Measurements from ENCODE around the gene TEF. TPM values are rescaled to one million over a fixed set of nuclear protein-coding genes. Genes with fewer than 3 reads are reported as not detected.

Gene TEF
- total RNA-seq, 6 experiments from 2014 or later, result 7.4 to 10.6 (median 9.4) TPM

- Mint-ChIP-seq H3K27ac (no peak overlapping the region), H3K27me3 (ENCODE audit: insufficient read depth) (peaks cover 6% of the 10 kb centered on the region; the same call in 1 of the 2 replicates), H3K9me3 (no peaks in the 10 kb centered on the region), H3K4me1 (ENCODE audit: low read depth) (peaks cover 24% of the 10 kb centered on the region), H3K4me3 (no peak overlapping the region), H3K36me3 (ENCODE audit: low read depth) (peaks cover 30% of the 10 kb centered on the region)
- TF ChIP-seq, protein P1, sequence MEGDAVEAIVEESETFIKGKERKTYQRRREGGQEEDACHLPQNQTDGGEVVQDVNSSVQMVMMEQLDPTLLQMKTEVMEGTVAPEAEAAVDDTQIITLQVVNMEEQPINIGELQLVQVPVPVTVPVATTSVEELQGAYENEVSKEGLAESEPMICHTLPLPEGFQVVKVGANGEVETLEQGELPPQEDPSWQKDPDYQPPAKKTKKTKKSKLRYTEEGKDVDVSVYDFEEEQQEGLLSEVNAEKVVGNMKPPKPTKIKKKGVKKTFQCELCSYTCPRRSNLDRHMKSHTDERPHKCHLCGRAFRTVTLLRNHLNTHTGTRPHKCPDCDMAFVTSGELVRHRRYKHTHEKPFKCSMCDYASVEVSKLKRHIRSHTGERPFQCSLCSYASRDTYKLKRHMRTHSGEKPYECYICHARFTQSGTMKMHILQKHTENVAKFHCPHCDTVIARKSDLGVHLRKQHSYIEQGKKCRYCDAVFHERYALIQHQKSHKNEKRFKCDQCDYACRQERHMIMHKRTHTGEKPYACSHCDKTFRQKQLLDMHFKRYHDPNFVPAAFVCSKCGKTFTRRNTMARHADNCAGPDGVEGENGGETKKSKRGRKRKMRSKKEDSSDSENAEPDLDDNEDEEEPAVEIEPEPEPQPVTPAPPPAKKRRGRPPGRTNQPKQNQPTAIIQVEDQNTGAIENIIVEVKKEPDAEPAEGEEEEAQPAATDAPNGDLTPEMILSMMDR (IDR thresholded peaks at IDR 0.05), result no peak
- DNase-seq, result no peak
Measured at GRCh38 chr22:41348964-41349484, 32.7 kb upstream of the TEF start.

DNA sequence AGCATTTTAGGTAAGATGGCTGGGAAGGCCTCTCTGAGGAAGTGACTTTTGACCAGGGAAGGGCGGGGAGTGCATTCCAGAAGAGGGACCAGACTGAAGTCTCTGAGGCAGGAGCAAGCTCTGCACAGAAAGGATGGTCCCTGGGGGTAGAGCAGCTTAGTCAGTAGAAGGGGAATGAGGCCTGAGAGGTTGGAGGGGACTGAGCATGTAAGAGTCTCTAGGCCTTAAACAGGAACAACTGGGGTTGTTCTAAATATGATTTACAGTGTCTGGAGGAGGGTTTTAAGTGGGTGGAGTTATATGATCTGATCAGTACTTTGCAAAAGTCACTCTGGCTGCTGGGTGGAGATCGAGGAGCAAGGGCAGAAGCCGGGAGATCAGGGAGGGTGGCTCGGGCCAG, 31.7 kb upstream of the TEF start:
- peaks cover 30% of the 10 kb centered on the region for H3K36me3 Mint-ChIP-seq (ENCODE audit: low read depth)
- H3K4me3 Mint-ChIP-seq, result no peak overlapping the region
- peak overlapping the region; percentile 10 for H3K27ac Mint-ChIP-seq
- H3K9me3 Mint-ChIP-seq, result no peaks in the 10 kb centered on the region
- H3K4me1 Mint-ChIP-seq (ENCODE audit: low read depth), result peaks cover 24% of the 10 kb centered on the region
- no peak for DNase-seq
- peaks cover 4% of the 10 kb centered on the region; the same call in 1 of the 2 replicates for H3K27me3 Mint-ChIP-seq (ENCODE audit: insufficient read depth)
- TF ChIP-seq, protein P1 (IDR thresholded peaks at IDR 0.05), result no peak

DNA sequence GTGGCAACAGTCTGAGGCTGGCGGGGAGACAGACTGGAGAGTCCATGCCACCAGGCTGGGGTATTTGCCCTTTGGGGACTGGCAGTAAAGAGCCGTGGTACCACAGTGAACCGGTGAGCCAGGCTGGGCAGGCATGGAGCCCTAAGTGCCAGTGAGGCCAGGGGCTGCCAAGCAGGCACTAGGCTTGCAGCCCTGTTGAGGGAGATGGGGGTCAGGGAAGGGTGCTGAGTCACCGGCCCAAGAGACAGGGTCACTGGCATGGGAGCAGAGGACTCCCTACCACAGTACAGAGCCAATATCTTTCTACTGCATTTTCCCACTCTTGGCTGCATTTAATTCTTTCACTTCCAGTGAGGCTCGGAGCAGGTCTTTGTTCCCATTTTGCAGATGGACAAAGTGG, 30.7 kb upstream of the TEF start:
- no peak for DNase-seq
- Mint-ChIP-seq H3K27me3 (ENCODE audit: insufficient read depth) (peaks cover 4% of the 10 kb centered on the region; the same call in 1 of the 2 replicates), H3K9me3 (no peaks in the 10 kb centered on the region), H3K36me3 (ENCODE audit: low read depth) (peaks cover 30% of the 10 kb centered on the region), H3K27ac (no peak overlapping the region), H3K4me3 (no peak overlapping the region), H3K4me1 (ENCODE audit: low read depth) (peaks cover 24% of the 10 kb centered on the region)
- TF ChIP-seq, protein P1 (IDR thresholded peaks at IDR 0.05), result no peak

GRCh38 chr22:41352058-41352457, 29.7 kb upstream of the TEF start:
- H3K36me3 Mint-ChIP-seq (ENCODE audit: low read depth), result peaks cover 30% of the 10 kb centered on the region
- peak; percentile 33 for DNase-seq
- H3K4me3 Mint-ChIP-seq, result no peak overlapping the region
- peaks cover 24% of the 10 kb centered on the region for H3K4me1 Mint-ChIP-seq (ENCODE audit: low read depth)
- H3K27me3 Mint-ChIP-seq (ENCODE audit: insufficient read depth), result peaks cover 4% of the 10 kb centered on the region; the same call in 1 of the 2 replicates
- H3K9me3 Mint-ChIP-seq, result no peaks in the 10 kb centered on the region
- peak overlapping the region; percentile 50 for H3K27ac Mint-ChIP-seq
- TF ChIP-seq, protein P1 (IDR thresholded peaks at IDR 0.05), result no peak

DNA sequence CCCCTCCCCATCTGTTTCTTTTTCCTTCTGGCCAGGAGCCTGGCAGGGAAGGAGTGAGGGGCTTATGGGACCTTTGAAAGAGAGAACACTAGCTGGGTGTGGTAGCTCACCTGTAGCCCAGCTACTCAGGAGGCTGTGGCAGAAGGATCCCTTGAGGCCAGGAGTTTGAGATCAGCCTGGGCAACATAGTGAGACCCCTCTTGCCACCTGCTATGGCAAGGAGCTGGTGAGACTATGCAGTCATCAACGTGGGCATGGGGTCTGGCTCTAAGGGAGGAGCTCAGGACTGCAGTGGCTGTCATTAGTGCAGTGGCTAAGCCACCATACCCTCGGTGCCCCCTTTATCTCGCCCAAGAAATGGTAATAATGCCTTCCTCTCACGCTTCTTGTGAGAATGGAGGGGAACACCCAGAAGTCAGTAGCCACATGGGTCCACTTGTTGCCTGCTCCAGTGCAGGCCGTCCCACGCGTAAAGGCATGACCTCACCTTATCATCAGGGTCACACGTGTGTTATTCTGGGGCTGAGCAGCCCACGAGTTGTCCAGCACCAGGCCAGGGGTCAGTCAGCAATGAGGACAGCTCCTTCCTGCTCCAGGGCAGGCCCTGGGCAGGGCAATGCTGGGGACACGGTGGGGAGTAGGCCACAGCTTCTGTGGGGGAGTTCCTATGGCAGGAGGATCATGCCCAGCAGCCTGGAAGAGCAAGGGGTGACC, 27.7 kb upstream of the TEF start:
- H3K27ac Mint-ChIP-seq, result no peak overlapping the region; the same call in 1 of the 2 replicates
- peaks cover 1% of the 10 kb centered on the region; the same call in 1 of the 2 replicates for H3K27me3 Mint-ChIP-seq (ENCODE audit: insufficient read depth)
- H3K4me3 Mint-ChIP-seq, result no peak overlapping the region
- DNase-seq, result no peak
- H3K36me3 Mint-ChIP-seq (ENCODE audit: low read depth), result peaks cover 30% of the 10 kb centered on the region
- TF ChIP-seq, protein P1 (IDR thresholded peaks at IDR 0.05), result no peak
- H3K9me3 Mint-ChIP-seq, result no peaks in the 10 kb centered on the region
- H3K4me1 Mint-ChIP-seq (ENCODE audit: low read depth), result peaks cover 24% of the 10 kb centered on the region

Measured in HFFc6 (cell line).